Karpas-422 (cell line): Measurements from ENCODE around the gene FCRL6. TPM values are rescaled to one million over a fixed set of nuclear protein-coding genes. Genes with fewer than 3 reads are reported as not detected.

ENCODE experiments used
- DNase-seq: peaks from one replicate; pipeline ENCODE4 v3.0.0-alpha.2; 2015
- H2AFZ ChIP-seq: fragments of 200-600 bp; sonication (generic); 2 replicates; pipeline ENCODE4 v1.6.1; 2014; ENCODE audit warnings: antibody characterized with exemption, low read length, mixed read lengths
- H3K27ac ChIP-seq: fragments of 200-600 bp; sonication (generic); 2 replicates; pipeline ENCODE4 v1.5.1; 2014; ENCODE audit warnings: mild to moderate bottlenecking, low read length, moderate library complexity
- H3K27me3 ChIP-seq: fragments of 200-600 bp; sonication (generic); 2 replicates; pipeline ENCODE4 v1.6.1; 2014; ENCODE audit warnings: low read length, mixed read lengths
- H3K36me3 ChIP-seq: fragments of 200-600 bp; sonication (generic); 2 replicates; pipeline ENCODE4 v1.6.1; 2014; ENCODE audit warnings: low read length, mixed read lengths; ENCODE audit not compliant: insufficient read depth
- H3K4me1 ChIP-seq: fragments of 200-600 bp; sonication (generic); 2 replicates; pipeline ENCODE4 v1.6.1; 2014; ENCODE audit warnings: mild to moderate bottlenecking, low read length, mixed read lengths
- H3K4me2 ChIP-seq: fragments of 200-600 bp; sonication (generic); 2 replicates; pipeline ENCODE4 v1.6.1; 2014; ENCODE audit warnings: low read length, low read depth, mild to moderate bottlenecking; ENCODE audit not compliant: poor library complexity, severe bottlenecking
- H3K4me3 ChIP-seq: fragments of 200-600 bp; sonication (generic); 2 replicates; pipeline ENCODE4 v1.5.1; 2014; ENCODE audit warnings: mild to moderate bottlenecking, antibody characterized with exemption, low read length, mixed read lengths
- H3K79me2 ChIP-seq: fragments of 200-600 bp; sonication (generic); 2 replicates; pipeline ENCODE4 v1.6.1; 2014; ENCODE audit warnings: mild to moderate bottlenecking, low read length, mixed read lengths
- H3K9ac ChIP-seq: fragments of 200-600 bp; sonication (generic); 2 replicates; pipeline ENCODE4 v1.6.0; 2014; ENCODE audit warnings: low read length
- H3K9me2 ChIP-seq: fragments of 200-600 bp; sonication (generic), shearing (Covaris generic); replicated peaks from 2 replicates; pipeline ENCODE4 v1.6.0; 2014; ENCODE audit warnings: mild to moderate bottlenecking, low read length, moderate library complexity; ENCODE audit not compliant: insufficient read depth
- H3K9me3 ChIP-seq: fragments of 300-700, 200-600 bp; sonication (generic); 2 replicates; pipeline ENCODE4 v1.6.1; 2014; ENCODE audit warnings: low read length, mixed read lengths
- H4K20me1 ChIP-seq: fragments of 200-600 bp; sonication (generic); 2 replicates; pipeline ENCODE4 v1.6.1; 2014; ENCODE audit warnings: mild to moderate bottlenecking, antibody characterized with exemption, low read length, low read depth; ENCODE audit not compliant: insufficient read depth
- total RNA-seq: library from RNA; depleted of rRNA; stranded (reverse); fragments of >200 nt; shearing (Covaris generic); gene quantifications from 2 replicates; pipeline ENCODE4 v1.2.3, GENCODE V29; 2014; ENCODE audit warnings: low replicate concordance

The FCRL6 gene
- total RNA-seq, 1 experiment from 2014 or later, result not detected

- DNase-seq, result no peak
These were observed 26.4 kb upstream of the FCRL6 start for GRCh38 chr1:159775716-159776115.

GRCh38 chr1:159778266-159778665 is 23.9 kb upstream of the FCRL6 start:
- Histone ChIP-seq H3K27ac (no peak overlapping the region), H4K20me1 (no peaks in the 10 kb centered on the region), H3K4me1 (no peaks in the 10 kb centered on the region), H2AFZ (no peak overlapping the region), H3K79me2 (no peaks in the 10 kb centered on the region), H3K4me2 (no peak overlapping the region), H3K36me3 (no peaks in the 10 kb centered on the region), H3K4me3 (no peak overlapping the region), H3K9ac (no peak overlapping the region), H3K9me3 (no peaks in the 10 kb centered on the region), H3K27me3 (no peaks in the 10 kb centered on the region), H3K9me2 (no peaks in the 10 kb centered on the region)
- no peak for DNase-seq

More at GRCh38 chr1:159775716-159776115, 26.4 kb upstream of the FCRL6 start:
- H2AFZ ChIP-seq, result no peak overlapping the region
- no peaks in the 10 kb centered on the region for H3K9me3 ChIP-seq
- H3K9ac ChIP-seq, result no peak overlapping the region
- H3K79me2 ChIP-seq, result no peaks in the 10 kb centered on the region
- no peaks in the 10 kb centered on the region for H3K9me2 ChIP-seq
- no peaks in the 10 kb centered on the region for H4K20me1 ChIP-seq
- H3K27ac ChIP-seq, result no peak overlapping the region
- no peaks in the 10 kb centered on the region for H3K36me3 ChIP-seq
- H3K27me3 ChIP-seq, result no peaks in the 10 kb centered on the region
- no peak overlapping the region for H3K4me3 ChIP-seq
- no peak overlapping the region for H3K4me2 ChIP-seq
- no peaks in the 10 kb centered on the region for H3K4me1 ChIP-seq

- Histone ChIP-seq H3K4me3 (no peak overlapping the region), H3K9me3 (no peaks in the 10 kb centered on the region), H3K9ac (no peak overlapping the region), H3K36me3 (no peaks in the 10 kb centered on the region), H3K79me2 (no peaks in the 10 kb centered on the region), H2AFZ (no peak overlapping the region), H3K9me2 (no peaks in the 10 kb centered on the region), H3K4me2 (no peak overlapping the region), H3K4me1 (no peaks in the 10 kb centered on the region), H4K20me1 (no peaks in the 10 kb centered on the region), H3K27ac (no peak overlapping the region), H3K27me3 (no peaks in the 10 kb centered on the region)
- DNase-seq, result no peak
These were observed 22.7 kb upstream of the FCRL6 start for GRCh38 chr1:159779403-159779851.

GRCh38 chr1:159780583-159781582 is 21.3 kb upstream of the FCRL6 start, which contains the start of gene DUSP23:
Gene DUSP23, plus strand, starts transcription at chr1:159780962. Its CDS starts 139 bp downstream, at chr1:159781101.
- H3K9ac ChIP-seq, result no peak within 1 kb of the TSS
- H4K20me1 ChIP-seq, result no peaks in the 10 kb centered on the region
- H3K4me2 ChIP-seq, result no peak within 1 kb of the TSS
- no peak within 1 kb of the TSS for H3K4me3 ChIP-seq
- H3K9me3 ChIP-seq, result no peaks in the 10 kb centered on the region
- H3K4me1 ChIP-seq, result no peaks in the 10 kb centered on the region
- H3K9me2 ChIP-seq, result no peaks in the 10 kb centered on the region
- no peaks in the 10 kb centered on the region for H3K36me3 ChIP-seq
- peak; percentile 62 for DNase-seq
- no peak within 1 kb of the TSS for H3K27ac ChIP-seq
- no peaks in the 10 kb centered on the region for H3K27me3 ChIP-seq
- H2AFZ ChIP-seq, result no peak within 1 kb of the TSS
- H3K79me2 ChIP-seq, result no peaks in the 10 kb centered on the region

GRCh38 chr1:159781992-159782391 is 20.2 kb upstream of the FCRL6 start:
- H3K27me3 ChIP-seq, result no peaks in the 10 kb centered on the region
- no peak overlapping the region for H3K4me3 ChIP-seq
- no peak overlapping the region for H2AFZ ChIP-seq
- no peak overlapping the region for H3K4me2 ChIP-seq
- H3K9me2 ChIP-seq, result no peaks in the 10 kb centered on the region
- H3K27ac ChIP-seq, result no peak overlapping the region
- H3K79me2 ChIP-seq, result no peaks in the 10 kb centered on the region
- DNase-seq, result no peak
- H3K36me3 ChIP-seq, result no peaks in the 10 kb centered on the region
- no peaks in the 10 kb centered on the region for H3K9me3 ChIP-seq
- no peaks in the 10 kb centered on the region for H4K20me1 ChIP-seq
- H3K9ac ChIP-seq, result no peak overlapping the region
- no peaks in the 10 kb centered on the region for H3K4me1 ChIP-seq

GRCh38 chr1:159783724-159784123 is 18.4 kb upstream of the FCRL6 start:
- no peak overlapping the region for H2AFZ ChIP-seq
- H3K4me1 ChIP-seq, result no peaks in the 10 kb centered on the region
- H3K79me2 ChIP-seq, result no peaks in the 10 kb centered on the region
- H3K9ac ChIP-seq, result no peak overlapping the region
- no peaks in the 10 kb centered on the region for H3K9me2 ChIP-seq
- no peaks in the 10 kb centered on the region for H3K27me3 ChIP-seq
- no peak overlapping the region for H3K4me2 ChIP-seq
- H3K9me3 ChIP-seq, result no peaks in the 10 kb centered on the region
- H4K20me1 ChIP-seq, result no peaks in the 10 kb centered on the region
- DNase-seq, result no peak
- no peak overlapping the region for H3K4me3 ChIP-seq
- no peak overlapping the region for H3K27ac ChIP-seq
- no peaks in the 10 kb centered on the region for H3K36me3 ChIP-seq

GRCh38 chr1:159786465-159786864 is 15.7 kb upstream of the FCRL6 start:
- H3K27me3 ChIP-seq, result no peaks in the 10 kb centered on the region

GRCh38 chr1:159786966-159787365 is 15.2 kb upstream of the FCRL6 start:
- H3K9me2 ChIP-seq, result no peaks in the 10 kb centered on the region
- no peaks in the 10 kb centered on the region for H3K9me3 ChIP-seq
- no peak overlapping the region for H3K4me3 ChIP-seq
- H4K20me1 ChIP-seq, result no peaks in the 10 kb centered on the region
- H3K27me3 ChIP-seq, result no peaks in the 10 kb centered on the region
- H3K4me2 ChIP-seq, result no peak overlapping the region
- DNase-seq, result no peak
- H3K27ac ChIP-seq, result no peak overlapping the region
- no peaks in the 10 kb centered on the region for H3K4me1 ChIP-seq
- H3K9ac ChIP-seq, result no peak overlapping the region
- H3K79me2 ChIP-seq, result no peaks in the 10 kb centered on the region
- no peak overlapping the region for H2AFZ ChIP-seq
- H3K36me3 ChIP-seq, result no peaks in the 10 kb centered on the region

More at GRCh38 chr1:159786465-159786864, 15.7 kb upstream of the FCRL6 start:
- Histone ChIP-seq H2AFZ (no peak overlapping the region), H3K9me3 (no peaks in the 10 kb centered on the region), H3K9ac (no peak overlapping the region), H3K9me2 (no peaks in the 10 kb centered on the region), H3K4me2 (no peak overlapping the region), H3K79me2 (no peaks in the 10 kb centered on the region), H3K4me3 (no peak overlapping the region), H3K36me3 (no peaks in the 10 kb centered on the region), H4K20me1 (no peaks in the 10 kb centered on the region), H3K27ac (no peak overlapping the region), H3K4me1 (no peaks in the 10 kb centered on the region)
- no peak for DNase-seq
